GM21723 (cell line): ENCODE results near the gene PDGFC.

Experiments
- ATAC-seq: cut with Tn5 transposase; IDR thresholded peaks from one replicate; pipeline ENCODE4 v1.9.1; 2021; ENCODE audit warnings: mild to moderate bottlenecking, moderate library complexity; ENCODE audit not compliant: unreplicated experiment

PDGFC gene

DNA sequence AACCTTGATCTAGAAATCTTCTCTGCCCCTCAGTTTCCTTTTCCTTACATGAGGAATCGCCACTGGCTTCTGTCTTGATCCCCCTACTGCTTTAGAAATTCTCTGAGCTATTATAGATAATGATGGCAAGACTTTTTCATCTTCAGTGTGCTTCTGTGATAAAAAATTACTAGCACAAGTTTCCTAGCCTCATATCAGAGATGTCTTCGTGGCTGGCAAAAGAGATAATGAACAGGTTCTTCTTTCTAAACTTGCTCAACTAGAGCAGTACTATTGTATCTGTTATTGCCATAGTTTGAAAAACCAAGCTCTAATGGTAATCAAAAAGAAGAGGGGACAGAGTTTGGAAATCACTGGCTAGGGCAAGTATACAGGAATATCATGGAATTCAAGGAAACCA is 4.1 kb upstream of the PDGFC start:
- no peak for ATAC-seq

- ATAC-seq: no peak
These were observed 2.7 kb upstream of the PDGFC start for GRCh38 chr4:156974264-156974663.

- no peak for ATAC-seq
These were observed 898 bp upstream of the PDGFC start for GRCh38 chr4:156972379-156973015.

GRCh38 chr4:156971165-156971675 is 379 bp downstream of the PDGFC start:
- ATAC-seq: no peak

DNA sequence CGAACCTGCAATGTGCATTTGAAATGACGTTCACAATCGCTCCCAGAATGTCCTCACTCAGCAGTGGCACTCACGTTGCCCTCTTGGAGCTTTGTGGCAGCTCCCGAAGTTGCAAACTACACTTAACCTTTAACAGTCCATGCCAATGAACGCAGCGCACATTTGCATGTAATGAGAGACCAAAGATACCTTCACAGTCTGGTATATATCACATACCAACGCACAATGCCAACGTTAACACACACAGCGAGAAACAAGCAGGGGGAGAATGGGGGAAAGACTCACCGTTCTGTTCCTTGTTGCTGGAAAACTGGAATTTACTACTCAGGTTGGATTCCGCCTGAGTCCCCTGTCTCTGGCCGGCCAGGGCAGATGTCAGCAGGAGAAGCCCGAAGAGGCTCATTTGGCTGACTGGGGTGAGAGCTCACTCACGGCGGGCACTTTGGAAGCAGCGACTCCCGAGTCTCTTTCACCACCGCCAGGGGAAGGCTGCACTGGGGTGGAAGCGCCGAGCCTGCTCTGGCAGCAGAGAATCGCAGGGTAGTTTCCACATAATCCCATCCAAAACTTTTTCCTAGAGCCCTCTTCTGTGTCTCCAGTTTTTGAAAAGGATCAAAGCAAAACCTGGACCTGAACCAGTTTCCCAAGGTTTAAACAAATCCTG is 966 bp downstream of the PDGFC start:
- ATAC-seq: no peak

DNA sequence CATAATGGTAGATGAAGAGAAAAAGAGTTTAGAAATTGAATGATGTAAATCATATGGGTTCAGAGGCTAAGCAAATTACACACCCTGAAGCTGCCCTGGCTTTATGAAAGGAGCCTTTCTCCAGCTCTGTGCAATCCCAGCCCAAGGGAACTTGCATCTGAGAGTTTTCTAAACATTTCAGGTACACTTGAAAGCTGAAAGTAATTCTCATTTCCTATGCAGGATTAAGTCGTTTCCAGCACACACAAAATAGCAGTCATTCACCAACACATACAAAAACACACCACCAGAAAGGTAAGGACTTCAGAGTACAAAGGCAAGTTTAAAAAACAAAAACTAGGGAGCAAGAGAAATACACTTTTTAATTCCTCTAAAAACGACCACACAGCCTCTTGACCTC is 1.7 kb downstream of the PDGFC start:
- ATAC-seq: no peak

DNA sequence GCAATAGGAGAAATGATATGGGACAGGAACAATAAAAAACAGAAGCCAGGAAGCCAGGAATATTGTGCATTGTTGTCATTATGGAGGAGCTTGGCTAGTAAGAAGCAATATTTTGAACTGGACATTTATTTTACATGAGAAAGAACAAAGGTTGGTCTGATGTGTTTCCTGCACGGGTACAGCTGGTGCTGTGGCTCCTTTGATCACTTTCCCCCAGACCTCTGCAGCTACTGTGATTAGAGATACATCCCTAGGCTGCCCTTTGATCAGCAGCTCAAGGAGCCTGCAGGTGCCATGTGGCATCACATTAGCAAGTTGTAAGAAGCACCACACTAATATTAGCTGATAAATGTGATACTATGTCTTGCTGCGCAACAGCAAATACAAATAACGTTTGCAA is 2.5 kb downstream of the PDGFC start:
- no peak for ATAC-seq

GRCh38 chr4:156968479-156968984 is 3.1 kb downstream of the PDGFC start:
- ATAC-seq: no peak

DNA sequence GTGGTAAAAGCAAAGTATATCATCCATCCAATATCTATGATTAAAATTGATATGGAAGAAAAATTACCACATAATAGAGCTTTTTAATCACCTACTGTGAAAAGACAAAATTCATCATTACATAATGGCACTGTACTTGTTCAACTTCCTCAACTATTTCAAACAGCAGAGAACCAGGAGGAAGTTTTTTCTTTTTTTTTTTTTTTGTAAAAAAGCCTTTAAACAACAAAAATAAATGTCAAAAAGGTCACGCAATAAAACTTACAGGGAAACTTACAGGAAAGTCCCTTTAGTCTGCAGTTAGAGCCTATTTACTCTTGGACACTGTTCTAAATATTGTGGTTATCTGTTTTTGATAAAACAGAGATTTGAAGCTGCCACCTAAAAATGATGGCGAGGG is 4.8 kb downstream of the PDGFC start:
- no peak for ATAC-seq

DNA sequence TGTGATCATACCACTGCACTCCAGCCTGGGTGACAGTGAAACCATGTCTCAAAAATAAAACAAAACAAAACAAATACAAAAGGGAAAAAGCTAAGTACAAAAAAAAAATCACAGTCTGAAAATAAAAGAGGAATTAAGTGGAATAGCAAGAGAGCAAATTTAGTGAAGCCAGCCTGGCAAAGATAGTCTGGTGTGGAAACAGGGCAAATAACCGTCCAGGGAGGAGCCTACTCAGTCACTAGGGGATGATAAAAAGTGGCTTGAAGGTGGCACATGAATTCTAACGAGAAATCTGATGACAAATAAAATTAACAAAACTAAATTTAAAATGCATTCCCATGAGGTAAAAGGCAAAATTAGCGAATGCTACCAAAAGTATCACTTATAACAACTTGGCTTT is 8.2 kb downstream of the PDGFC start:
- no peak for ATAC-seq

DNA sequence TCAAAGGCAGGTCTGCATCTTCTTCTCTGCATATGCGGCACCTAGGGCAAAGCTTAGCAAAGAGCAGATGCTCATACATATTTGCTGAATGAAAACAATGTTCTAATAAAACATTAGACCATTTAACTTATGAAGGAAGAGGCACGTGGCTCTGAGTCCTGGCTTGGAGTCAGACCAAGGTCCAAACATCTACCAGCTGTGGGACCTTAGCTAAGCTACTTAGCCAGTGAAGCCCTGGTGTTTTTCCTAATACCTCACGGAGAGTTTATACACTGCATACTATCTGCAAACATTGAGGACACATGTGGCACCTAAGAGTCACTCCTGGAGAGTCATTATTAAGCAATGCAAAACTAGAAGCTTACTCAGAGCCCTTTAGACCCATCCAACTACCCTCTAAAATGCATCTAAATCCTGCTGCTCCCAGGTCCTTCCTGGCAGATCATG is 9.0 kb downstream of the PDGFC start:
- ATAC-seq: no peak

DNA sequence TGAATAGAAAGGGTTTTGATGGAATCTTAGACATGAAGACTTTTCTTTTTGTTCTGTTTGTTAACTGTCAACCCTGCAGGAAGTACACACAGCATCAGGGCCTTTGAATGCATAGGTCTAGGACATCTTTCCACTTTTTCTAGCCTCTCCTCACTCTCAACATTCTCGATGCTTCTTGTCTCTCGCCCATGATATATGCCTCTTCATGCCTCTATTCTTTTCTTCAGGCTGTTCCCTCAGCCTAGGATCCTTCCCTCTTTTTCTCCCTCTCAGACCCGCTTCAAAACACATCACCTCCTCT is 9.6 kb downstream of the PDGFC start:
- ATAC-seq: no peak

DNA sequence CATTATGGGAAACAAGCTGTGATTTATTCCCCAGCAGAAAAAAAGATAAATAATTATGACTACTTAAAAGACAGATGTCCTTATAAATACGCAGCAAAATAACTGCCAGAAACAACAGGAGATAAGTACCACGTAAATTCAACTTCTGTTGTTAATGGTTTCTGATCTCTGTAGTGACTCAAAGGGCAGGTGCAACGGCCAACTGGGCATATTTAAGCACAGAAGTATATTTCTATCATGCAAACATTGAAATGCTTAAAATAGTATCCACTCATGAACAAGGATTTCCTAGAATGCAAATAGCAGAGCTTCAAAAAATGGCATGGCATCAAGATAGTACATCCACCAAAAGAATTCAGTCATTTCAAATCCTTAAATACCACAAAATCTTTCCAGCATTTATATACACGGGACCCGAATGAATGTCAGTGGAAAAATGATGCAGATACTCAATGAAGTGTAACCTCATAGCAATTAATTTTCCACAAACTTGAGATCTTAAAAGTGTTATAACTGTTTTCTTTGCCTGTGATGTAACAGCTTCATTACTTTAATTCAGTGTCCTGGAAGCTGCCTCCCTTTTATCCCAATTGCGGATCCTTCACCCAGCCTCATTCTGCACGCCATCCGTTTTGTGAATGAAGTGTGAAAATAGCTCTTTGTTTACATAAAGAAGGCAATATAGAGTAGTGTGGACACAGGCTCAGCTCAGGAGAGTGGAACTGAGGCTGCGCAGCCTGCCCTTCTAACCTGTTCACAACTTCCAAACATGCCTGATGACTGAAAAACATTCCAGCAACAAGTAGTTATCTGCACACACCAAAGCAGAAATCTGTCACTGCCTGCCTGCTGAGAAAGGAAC is 10.2 kb downstream of the PDGFC start:
- no peak for ATAC-seq

GRCh38 chr4:156959298-156959702 is 12.3 kb downstream of the PDGFC start:
- ATAC-seq: no peak

DNA sequence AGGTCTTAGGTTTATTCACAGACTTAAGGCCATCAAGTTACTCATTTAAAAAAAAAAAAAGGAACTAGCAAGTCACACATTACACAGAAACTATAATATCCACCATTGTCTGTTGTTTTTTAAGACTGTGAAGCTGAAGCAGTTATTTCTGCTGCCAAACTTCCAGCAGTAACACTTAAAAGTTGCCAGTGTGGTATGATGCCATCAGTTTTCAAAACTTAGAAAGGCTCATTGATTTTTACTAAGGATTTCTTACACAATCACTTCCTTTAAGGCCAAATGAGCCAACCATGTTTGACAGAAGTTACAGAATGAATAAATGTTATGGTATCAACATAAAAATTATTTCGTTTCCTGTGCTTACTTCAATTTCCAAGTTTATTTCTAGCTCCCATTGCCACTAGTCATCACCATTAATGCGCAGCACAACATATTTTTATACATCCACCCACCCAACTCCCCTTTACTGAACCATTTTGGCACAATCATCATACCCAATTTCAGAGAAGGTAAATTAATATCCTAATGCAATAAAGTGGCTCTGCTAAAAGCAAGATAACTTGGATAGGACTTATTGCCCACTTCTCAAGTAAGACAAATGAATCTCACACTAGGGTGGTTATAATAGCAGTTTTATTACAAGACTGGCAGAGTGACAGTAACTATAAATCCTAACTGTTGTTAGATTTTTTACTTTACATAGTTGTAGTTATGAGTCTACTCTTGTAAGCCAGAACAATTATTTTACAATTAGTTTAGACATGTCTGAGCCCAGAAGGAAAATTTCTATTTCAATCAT is 13.1 kb downstream of the PDGFC start:
- ATAC-seq: no peak

DNA sequence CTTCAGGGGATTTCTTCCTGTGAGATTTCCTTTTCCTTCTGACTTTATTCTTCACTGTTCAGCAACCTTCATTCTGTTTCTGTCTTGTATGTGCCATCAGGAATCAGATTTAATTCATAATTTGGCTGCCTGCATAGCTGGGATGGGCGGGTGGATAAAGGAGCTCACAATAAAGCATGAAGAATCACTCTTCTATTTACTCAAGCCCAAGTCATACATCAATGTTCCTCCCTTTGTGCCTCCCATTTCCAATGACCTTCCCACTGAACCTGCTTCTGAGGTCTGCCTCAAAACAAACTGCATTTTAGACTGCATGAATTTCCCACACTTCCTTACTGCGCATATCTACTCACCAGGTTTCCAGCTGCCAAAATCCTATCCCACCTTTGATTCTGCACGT is 14.0 kb downstream of the PDGFC start:
- no peak for ATAC-seq

DNA sequence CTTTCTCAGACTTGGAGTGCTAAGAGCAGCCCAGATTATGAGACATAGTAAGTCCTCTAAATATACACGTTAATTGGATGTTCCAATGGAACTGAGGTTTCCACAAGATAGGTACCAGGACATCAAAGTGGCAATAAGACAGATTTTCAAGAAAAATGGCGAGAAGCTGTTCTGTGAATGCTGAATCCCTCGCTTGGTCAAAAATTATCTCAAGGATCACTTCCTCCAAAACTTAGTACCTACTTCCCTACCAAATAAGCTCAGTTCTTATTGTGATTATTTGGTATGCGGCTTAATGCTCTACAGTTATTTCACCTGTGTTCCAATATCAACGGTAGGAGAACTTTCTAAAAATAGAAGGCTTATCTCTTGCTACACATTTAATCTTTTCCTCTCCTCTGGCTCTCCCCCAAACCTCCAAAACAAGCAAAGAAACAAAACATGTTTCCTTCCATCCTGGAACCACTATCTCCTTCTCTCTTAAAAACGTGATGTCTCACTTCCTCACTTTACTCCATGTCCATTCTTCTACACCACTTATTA is 14.7 kb downstream of the PDGFC start:
- no peak for ATAC-seq

DNA sequence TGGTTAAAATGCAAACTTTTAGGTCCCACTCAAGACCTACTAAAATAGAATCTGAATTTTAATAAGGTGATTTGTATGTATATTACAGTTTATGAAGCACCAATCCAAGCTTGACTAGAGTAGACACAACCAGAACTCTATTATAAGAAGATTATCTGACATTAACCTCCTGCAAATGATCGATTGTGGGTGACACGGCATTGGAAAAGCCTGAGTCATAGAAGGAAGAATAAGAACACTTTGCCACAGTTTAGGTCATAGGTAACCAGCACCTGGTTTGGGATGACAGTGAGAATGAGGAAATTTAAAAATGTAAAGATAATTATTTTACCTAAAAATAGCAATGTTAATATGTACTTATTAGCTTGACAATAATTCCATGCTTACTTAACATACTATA is 15.2 kb downstream of the PDGFC start:
- no peak for ATAC-seq

DNA sequence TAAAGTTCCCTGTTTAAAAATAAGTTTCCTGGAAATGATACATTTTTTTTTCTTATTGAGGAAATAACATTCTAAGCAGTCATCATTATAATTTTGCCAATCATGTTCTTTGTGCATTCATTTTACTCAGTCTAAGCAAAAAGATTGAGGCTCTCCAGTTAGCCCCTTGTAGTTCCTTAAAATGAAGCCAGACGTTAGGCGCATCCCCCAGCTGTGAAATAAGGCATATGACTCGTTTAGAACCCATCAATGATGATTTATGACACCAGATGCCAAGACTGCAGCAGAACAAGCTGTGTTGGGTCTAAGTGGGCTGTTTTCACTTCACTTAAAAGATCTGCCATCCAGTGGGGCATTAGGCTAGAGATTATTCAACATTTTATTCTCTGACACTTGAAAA is 17.0 kb downstream of the PDGFC start:
- ATAC-seq: no peak

DNA sequence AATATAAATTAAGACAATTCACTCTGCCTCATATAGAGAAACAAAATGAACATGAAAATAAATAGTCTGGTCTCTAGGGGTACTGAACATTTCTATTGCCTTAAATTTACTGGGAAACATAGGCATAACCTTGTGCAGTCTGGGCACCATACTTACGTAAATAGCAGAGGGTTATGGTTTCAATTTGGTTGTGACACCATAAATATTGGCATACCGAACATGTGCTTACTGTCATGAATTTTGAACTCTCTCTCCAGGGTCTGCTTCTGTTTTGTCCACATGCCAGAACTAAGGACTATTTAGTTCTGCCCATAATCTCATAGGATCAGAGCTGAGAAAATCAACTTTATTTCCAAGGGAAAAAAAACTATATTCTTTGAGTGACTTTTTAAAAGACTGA is 17.6 kb downstream of the PDGFC start:
- no peak for ATAC-seq

DNA sequence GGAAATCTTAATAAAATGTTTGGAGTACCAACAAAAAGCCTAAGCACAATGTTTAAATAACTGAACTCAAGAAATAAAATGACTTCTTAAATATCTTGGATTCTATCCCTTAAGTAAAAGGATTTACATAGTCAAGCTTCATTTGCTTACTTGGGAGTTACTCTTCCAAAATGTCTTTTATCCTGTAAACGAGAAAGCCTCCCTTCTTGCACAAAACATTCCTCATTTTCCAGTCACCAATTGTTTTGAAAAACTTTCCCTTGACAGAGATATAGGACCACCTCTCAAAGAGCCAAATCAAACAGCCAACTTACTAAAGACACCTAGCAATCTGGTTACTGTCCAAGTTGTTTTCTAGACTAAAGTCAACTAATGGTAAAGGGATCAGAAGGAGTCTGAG is 18.6 kb downstream of the PDGFC start:
- ATAC-seq: no peak
